OCI-LY1 (cell line): ENCODE data around the gene SLC2A5.

Experiments used
- H2AFZ ChIP-seq: fragments of 200-600 bp; sonication (generic), shearing (Covaris generic); 2 replicates; pipeline ENCODE4 v1.6.0; 2014; ENCODE audit warnings: antibody characterized with exemption, mild to moderate bottlenecking, low read length
- H3F3A ChIP-seq: fragments of 200-600 bp; sonication (generic), shearing (Covaris generic); 2 replicates; pipeline ENCODE4 v1.6.0; 2014; ENCODE audit warnings: mild to moderate bottlenecking, antibody characterized with exemption, low read length, moderate library complexity; ENCODE audit not compliant: insufficient read depth
- H3K27ac ChIP-seq: fragments of 200-600 bp; sonication (generic); 2 replicates; pipeline ENCODE4 v1.5.1; 2014; ENCODE audit warnings: low read length, mixed run types, mild to moderate bottlenecking, low read depth; ENCODE audit not compliant: poor library complexity, severe bottlenecking
- H3K27me3 ChIP-seq: fragments of 200-600 bp; sonication (generic); 2 replicates; pipeline ENCODE4 v1.6.0; 2014; ENCODE audit warnings: antibody characterized with exemption, mild to moderate bottlenecking, low read length, moderate library complexity; ENCODE audit not compliant: insufficient read depth
- H3K36me3 ChIP-seq: fragments of 200-600 bp; sonication (generic); 2 replicates; pipeline ENCODE4 v1.6.1; 2014; ENCODE audit warnings: mild to moderate bottlenecking, antibody characterized with exemption, low read length, moderate library complexity, mixed read lengths; ENCODE audit not compliant: insufficient read depth
- H3K4me1 ChIP-seq: fragments of 200-600 bp; sonication (generic); 2 replicates; pipeline ENCODE4 v1.5.1; 2014; ENCODE audit warnings: mild to moderate bottlenecking, low read length, moderate library complexity; ENCODE audit not compliant: insufficient read depth, severe bottlenecking
- H3K4me2 ChIP-seq: fragments of 200-600 bp; sonication (generic), shearing (Covaris generic); 2 replicates; pipeline ENCODE4 v1.6.1; 2014; ENCODE audit warnings: low read length
- H3K4me3 ChIP-seq: fragments of 200-600 bp; sonication (generic); 2 replicates; pipeline ENCODE4 v1.5.1; 2014; ENCODE audit warnings: low read length, low read depth, mild to moderate bottlenecking, mixed read lengths; ENCODE audit not compliant: poor library complexity, severe bottlenecking
- H3K79me2 ChIP-seq: fragments of 200-600 bp; shearing (Covaris generic); 2 replicates; pipeline ENCODE4 v1.6.1; 2016; ENCODE audit warnings: mixed run types, low read length, mixed read lengths; ENCODE audit not compliant: insufficient read depth
- H3K9ac ChIP-seq: fragments of 200-600 bp; sonication (generic), shearing (Covaris generic); 2 replicates; pipeline ENCODE4 v1.6.1; 2014; ENCODE audit warnings: mild to moderate bottlenecking, low read length, mixed read lengths
- H3K9me2 ChIP-seq: fragments of 200-600 bp; sonication (generic), shearing (Covaris generic); 2 replicates; pipeline ENCODE4 v1.6.1; 2014; ENCODE audit warnings: low read depth, mild to moderate bottlenecking, low read length, mixed read lengths
- H3K9me3 ChIP-seq: fragments of 200-600 bp; shearing (Covaris generic); 2 replicates; pipeline ENCODE4 v1.6.1; 2014; ENCODE audit warnings: low read length, mixed read lengths
- H4K20me1 ChIP-seq: fragments of 200-600 bp; sonication (generic), shearing (Covaris generic); 2 replicates; pipeline ENCODE4 v1.6.0; 2016; ENCODE audit warnings: mild to moderate bottlenecking, low read length; ENCODE audit not compliant: insufficient read depth
- CTCF ChIP-seq: fragments of 200-600 bp; sonication (generic), shearing (Covaris generic); IDR thresholded peaks from 2 replicates; pipeline ENCODE4 v1.5.1; 2017; ENCODE audit warnings: mild to moderate bottlenecking, antibody characterized with exemption, low read length, moderate library complexity, mixed read lengths
- EZH2 ChIP-seq: fragments of 200-600 bp; sonication (generic), shearing (Covaris generic); IDR thresholded peaks from 2 replicates; pipeline ENCODE4 v1.8.0; 2017; ENCODE audit warnings: borderline replicate concordance, mixed run types, mild to moderate bottlenecking, antibody characterized with exemption, low read length, moderate library complexity, mixed read lengths

Gene SLC2A5

GRCh38 chr1:9059891-9060744 lies 9.3 kb downstream of the SLC2A5 start:
- Histone ChIP-seq H3K9me3 (no peaks in the 10 kb centered on the region), H4K20me1 (no peaks in the 10 kb centered on the region), H3K4me2 (peak overlapping the region; percentile 66; the same call in 1 of the 2 replicates), H3K79me2 (peaks cover 60% of the 10 kb centered on the region), H3K4me3 (peak overlapping the region; percentile 20), H3F3A (0 out of 2 replicates have a peak, but pooled peaks cover 7% of the 10 kb centered on the region), H3K9ac (no peak overlapping the region), H3K27ac (peak overlapping the region; percentile 98), H3K4me1 (peaks cover 53% of the 10 kb centered on the region), H3K9me2 (no peaks in the 10 kb centered on the region), H2AFZ (no peak overlapping the region), H3K36me3 (peaks cover 80% of the 10 kb centered on the region), H3K27me3 (no peaks in the 10 kb centered on the region)
- TF ChIP-seq EZH2 (no peak), CTCF (no peak)

GRCh38 chr1:9058465-9058864 lies 11.0 kb downstream of the SLC2A5 start:
- Histone ChIP-seq H2AFZ (no peak overlapping the region), H3K9me3 (no peaks in the 10 kb centered on the region), H3K27ac (peak overlapping the region; percentile 6), H3F3A (0 out of 2 replicates have a peak, but pooled peaks cover 7% of the 10 kb centered on the region), H3K9ac (no peak overlapping the region), H3K27me3 (no peaks in the 10 kb centered on the region), H4K20me1 (no peaks in the 10 kb centered on the region), H3K79me2 (peaks cover 47% of the 10 kb centered on the region), H3K4me3 (no peak overlapping the region), H3K9me2 (no peaks in the 10 kb centered on the region), H3K4me2 (no peak overlapping the region), H3K36me3 (peaks cover 81% of the 10 kb centered on the region), H3K4me1 (peaks cover 39% of the 10 kb centered on the region)
- TF ChIP-seq CTCF (no peak), EZH2 (no peak)

- Histone ChIP-seq H4K20me1 (no peaks in the 10 kb centered on the region), H3F3A (0 out of 2 replicates have a peak, but pooled peaks cover 7% of the 10 kb centered on the region), H3K36me3 (peaks cover 81% of the 10 kb centered on the region)
Observed at GRCh38 chr1:9057851-9058250, 11.6 kb downstream of the SLC2A5 start.

More at GRCh38 chr1:9057851-9058250, 11.6 kb downstream of the SLC2A5 start:
- H2AFZ ChIP-seq = no peak overlapping the region
- no peaks in the 10 kb centered on the region for H3K27me3 ChIP-seq
- H3K4me2 ChIP-seq = no peak overlapping the region
- no peaks in the 10 kb centered on the region for H3K9me2 ChIP-seq
- H3K9me3 ChIP-seq = no peaks in the 10 kb centered on the region
- peaks cover 42% of the 10 kb centered on the region for H3K79me2 ChIP-seq
- H3K9ac ChIP-seq = no peak overlapping the region
- no peak overlapping the region for H3K4me3 ChIP-seq
- TF ChIP-seq CTCF = no peak
- no peak for TF ChIP-seq EZH2
- peaks cover 33% of the 10 kb centered on the region for H3K4me1 ChIP-seq
- H3K27ac ChIP-seq = peak overlapping the region; percentile 6
